COLO668 (cell line): Measurements from ENCODE around the gene MPP4.

ENCODE experiments used
- DNase-seq: peaks from one replicate; lab custom pipeline; 2025; ENCODE audit not compliant: unreplicated experiment; lab: John Stamatoyannopoulos, UW

The MPP4 gene

DNA sequence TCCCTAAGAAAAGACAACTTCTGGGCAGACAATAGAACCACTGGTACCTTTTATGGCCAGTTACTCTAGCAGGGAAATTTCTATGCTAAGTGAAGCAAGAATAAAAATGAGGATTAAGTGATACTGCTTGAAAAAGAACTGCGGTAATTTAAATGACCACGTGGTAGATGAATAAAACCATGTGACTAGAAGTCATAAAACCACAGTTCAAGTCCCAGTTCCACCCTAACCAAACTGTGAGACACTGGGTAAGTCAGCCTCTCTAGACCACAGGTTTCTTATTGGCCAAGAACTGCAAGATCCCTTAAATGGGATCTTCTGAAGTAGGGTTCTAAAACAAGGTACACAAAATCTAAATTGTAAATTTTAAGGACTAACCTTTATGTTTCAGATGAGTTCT lies 67.9 kb downstream of the MPP4 start:
- DNase-seq = no peak

DNA sequence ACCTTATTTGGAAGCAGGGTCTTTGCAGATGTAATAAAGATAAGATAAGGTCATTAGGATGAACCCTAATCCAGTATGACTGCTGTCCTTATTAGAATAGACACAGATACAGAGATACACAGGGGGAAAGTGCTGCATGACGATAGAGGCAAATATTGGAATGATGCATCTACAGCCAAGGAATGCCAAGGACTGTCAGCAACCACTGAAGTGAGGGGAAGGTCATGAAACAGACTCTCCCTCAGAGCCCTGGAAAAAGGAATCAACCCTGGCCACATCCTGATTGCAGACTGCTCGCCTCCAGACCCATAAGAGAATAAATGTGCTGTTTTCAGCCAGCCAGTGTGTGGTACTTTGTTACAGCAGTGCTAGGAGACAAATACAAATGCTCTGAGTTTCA lies 69.9 kb downstream of the MPP4 start:
- no peak for DNase-seq

DNA sequence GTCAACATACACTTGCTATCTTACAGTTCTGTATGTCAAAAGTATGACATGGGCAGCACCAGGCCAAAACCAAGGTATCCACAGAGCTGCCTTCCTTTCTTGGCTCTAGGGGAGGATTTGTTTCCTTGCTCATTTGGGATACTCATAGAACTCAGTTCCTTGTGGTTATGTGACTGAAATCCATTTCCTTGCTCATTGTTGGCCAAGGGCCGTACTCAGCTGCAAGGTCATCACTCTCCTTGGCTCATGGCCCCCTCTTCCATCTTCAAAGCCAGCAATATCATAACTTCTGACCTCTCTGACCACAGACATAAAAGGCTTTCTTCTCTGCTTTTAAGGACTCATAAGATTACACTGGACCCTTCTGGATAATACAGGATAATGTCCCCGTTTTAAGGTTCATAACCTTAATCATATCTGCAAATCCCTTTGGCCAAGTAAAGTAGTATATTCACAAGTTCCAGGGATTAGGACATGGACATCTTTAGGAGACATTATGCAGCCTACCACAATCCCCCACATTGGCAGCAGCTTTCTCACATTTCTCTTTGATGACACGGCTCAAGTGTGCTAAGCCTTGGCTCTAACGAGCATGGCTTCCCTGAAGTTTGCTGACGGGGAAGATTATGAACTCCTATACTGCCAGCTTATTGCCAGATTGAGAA lies 76.0 kb downstream of the MPP4 start:
- DNase-seq = no peak

DNA sequence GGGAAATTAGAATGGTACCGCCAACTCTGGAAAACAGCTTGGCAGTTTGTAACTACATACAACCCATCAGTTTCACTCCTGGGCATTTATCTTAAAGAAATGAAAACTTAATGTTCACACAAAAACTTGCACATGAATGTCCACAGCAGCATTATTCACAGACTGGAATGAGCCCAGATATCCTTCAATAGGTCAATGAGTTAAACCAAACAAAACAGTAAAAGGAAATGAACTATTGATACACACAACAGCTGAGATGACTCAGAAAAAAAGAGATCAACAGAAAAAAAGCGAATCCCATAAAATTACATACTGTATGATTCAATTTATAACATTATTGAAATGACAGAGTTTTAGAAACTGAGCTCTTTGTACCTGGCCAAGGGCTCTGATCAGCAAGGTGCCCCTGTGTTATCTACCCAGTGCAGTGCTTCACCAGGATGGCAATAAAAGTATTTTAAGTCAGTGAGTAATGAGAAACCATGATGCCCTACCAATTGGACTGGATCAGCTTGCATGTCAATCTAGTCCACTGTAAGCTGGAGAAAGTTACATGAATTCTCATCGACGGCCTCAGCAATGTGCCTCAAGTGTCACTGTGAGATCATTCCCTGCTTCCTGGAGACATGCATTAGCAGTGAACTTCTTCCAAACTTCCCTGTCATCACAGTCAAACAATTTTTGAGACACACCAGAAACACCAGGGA lies 77.0 kb downstream of the MPP4 start:
- no peak for DNase-seq

DNA sequence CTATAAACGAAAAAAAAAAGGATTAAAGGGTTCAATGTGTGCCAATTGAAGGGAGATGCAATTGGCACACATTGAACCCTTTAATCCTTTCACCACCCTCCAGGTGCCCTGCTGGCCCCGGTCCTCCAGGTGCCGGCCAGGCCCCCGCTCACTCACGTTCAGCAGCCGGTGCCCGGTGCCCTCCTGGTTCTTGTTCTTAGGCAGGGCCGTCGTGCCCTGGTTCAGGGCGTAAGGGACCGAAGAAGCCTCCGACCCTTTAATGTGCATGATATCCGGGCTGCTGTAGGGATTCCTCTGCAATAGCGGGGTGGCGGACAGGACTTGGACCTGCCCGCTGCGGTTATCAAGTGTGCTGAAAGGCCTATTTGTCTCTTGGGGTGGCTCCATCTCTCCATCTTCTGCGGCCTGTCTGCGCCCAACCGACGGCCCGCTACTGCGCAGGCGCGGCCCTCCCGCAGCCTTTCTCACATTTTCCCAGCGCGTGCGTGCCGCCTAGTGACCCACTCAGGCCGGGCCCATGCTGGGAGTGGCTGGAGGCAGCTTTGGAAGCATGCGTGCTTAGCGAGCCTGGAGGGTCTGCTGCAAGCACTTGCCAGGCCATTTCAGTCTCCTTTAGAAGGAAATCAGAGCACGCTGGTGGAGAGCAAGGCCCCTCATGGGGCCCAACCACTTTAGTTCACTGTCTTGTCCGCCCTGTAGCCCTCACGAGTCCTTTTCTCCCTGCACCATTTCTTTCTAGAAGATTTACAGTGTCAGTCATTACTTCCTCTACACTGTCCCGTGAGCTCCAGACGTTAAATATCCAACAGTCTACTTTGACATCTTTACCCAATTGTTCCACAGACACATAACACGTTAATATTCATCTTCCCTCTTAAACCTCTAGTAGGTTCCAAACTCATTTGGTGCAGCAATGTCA lies 79.4 kb downstream of the MPP4 start:
- peak; percentile 55 for DNase-seq

DNA sequence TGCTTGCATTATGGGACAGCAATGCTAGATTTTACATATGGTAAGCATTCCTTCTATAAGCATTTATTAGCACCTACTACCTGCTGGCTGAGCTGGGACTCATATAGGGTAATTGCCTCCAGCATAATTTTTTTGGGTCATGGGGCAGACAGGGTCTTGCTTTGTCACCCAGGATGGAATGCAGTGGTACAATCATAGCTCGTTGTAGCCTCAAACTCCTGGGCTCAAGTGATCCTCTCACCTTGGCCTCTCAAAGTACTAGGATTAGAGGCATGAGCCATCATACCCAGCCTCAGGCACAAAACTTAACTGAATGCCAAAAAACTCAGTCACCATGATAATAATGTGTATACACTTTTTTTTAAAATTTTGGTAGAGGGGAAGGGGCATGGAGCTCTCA lies 90.4 kb downstream of the MPP4 start:
- no peak for DNase-seq

DNA sequence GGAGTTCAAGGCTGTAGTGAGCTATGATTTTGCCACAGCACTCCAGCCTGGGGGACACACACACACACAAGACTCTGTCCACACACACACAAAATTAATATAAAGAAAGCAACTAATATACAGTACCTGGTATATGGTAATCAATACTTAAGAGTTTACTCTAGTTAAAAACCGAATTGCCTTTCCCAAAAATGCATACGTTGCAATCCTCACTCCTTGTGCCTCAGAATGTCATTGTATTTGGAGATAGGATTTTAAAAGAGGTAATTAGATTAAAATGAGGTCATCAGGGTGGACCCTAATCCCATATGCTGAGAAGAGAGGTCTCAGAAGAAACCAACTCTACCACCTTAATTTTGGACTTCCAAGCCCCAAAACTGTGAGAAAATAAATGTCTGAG lies 90.9 kb downstream of the MPP4 start:
- DNase-seq = no peak

DNA sequence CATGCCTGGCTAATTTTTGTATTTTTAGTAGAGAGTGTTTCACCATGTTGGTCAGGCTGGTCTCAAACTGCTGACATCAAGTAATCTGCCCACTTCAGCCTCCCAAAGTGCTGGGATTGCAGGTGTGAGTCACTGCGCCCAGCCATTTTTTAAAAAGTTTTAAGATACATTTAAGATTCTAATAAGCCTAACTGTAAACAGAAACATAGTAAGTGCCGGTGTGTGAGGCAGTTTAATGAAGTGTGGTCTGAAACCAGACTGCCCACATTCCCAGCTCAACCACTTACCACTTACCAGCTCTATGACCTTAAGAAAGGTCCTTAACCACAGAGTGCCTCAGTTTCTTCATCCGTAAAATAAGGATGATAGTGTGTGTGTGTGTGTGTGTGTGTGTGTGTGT lies 97.5 kb downstream of the MPP4 start:
- DNase-seq = no peak

DNA sequence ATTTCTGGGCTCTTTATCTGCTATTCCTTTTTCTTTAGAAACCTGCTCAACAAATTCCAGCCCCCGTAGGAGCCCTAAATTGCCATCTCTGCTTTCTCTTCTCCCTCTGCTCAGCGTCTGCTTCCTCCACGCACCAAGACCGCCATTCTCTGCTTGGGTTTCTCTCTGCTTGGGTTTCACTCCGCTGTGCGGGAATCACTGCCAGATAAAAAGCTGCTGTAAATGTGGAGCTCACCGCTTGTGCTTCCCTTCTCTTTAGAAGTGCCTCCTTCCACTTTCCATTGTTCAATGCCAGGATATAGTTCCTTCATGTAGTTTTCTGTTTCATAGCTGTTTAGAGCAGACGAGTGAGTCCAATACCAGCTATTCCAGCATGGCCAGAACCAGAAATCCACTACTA lies 101.0 kb downstream of the MPP4 start:
- DNase-seq = no peak
